Thoracic aorta (tissue), 2 donors: ENCODE measurements around the gene BPGM. TPM values are rescaled to one million over a fixed set of nuclear protein-coding genes. Genes with fewer than 3 reads are reported as not detected.
"Not testable (repeated sequence)": the region's sequence is repeated elsewhere in the genome, so short reads cannot be mapped to it uniquely, and the experiment has no call there.

Experiments
- ATAC-seq: fragments of 150-250 bp; one replicate; pipeline ENCODE4 v1.8.0; 2017; ENCODE audit warnings: low read depth; ENCODE audit not compliant: insufficient number of reproducible peaks, low FRiP score
- DNase-seq: peaks from one replicate; pipeline ENCODE4 v3.0.0-alpha.2; 2020; ENCODE audit warnings: low spot score
- H3K27ac ChIP-seq, 2 donors: fragments of 200-600 bp; sonication (generic); 1 replicate in 1 of 2; 2 replicates in 1 of 2; pipeline ENCODE4 v1.5.1; 2016; ENCODE audit warnings: mild to moderate bottlenecking in 2 of 2, moderate library complexity in 2 of 2
- H3K27me3 ChIP-seq: fragments of 200-600 bp; sonication (generic); replicated peaks from 2 replicates; pipeline ENCODE4 v1.6.0; 2016; ENCODE audit warnings: mild to moderate bottlenecking; ENCODE audit not compliant: insufficient read depth
- H3K36me3 ChIP-seq: fragments of 200-600 bp; sonication (generic); one replicate; pipeline ENCODE4 v1.5.1; 2016
- H3K4me1 ChIP-seq, 2 donors: fragments of 200-600 bp; sonication (generic); 1 replicate in 1 of 2; 2 replicates in 1 of 2; pipeline versions ENCODE4 v1.5.1 to v1.6.0; 2016; ENCODE audit warnings: low read depth in 2 of 2, mild to moderate bottlenecking in 1 of 2; ENCODE audit not compliant: control insufficient read depth in 1 of 2
- H3K4me3 ChIP-seq: fragments of 200-600 bp; sonication (generic); 2 replicates; pipeline ENCODE4 v1.5.1; 2016; ENCODE audit warnings: mild to moderate bottlenecking
- H3K9me3 ChIP-seq: fragments of 200-600 bp; sonication (generic); 2 replicates; pipeline ENCODE4 v1.5.1; 2016
- CTCF ChIP-seq: fragments of 200-600 bp; sonication (generic); IDR thresholded peaks from one replicate; pipeline ENCODE4 v1.5.1; 2019; ENCODE audit warnings: antibody characterized with exemption
- total RNA-seq, 2 donors: library from RNA; depleted of rRNA; stranded (reverse); fragments of >200 nt; gene quantifications; one replicate each; pipeline versions ENCODE4 v1.1.0 to v1.2.3, GENCODE V29; 2016

Gene BPGM
- total RNA-seq, 2 donors from 2014 or later: 20.0 to 22.3 TPM

DNA sequence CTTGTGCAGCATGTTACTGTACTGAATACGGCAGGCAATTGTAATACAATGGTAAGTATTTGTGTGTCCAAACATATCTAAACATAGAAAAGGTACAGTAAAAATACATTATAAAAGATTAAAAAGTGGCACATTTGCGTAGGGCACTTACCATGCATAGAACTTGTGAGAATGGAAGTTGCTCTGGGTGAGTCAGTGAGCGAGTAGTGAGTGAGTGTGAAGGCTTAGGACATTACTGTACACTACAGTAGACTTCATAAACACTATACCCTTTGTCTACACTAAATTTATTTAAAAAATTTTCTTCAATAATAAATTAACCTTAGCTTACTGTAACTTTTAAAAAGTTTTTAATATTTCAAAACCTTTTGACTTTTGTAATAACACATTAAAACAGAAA, 37.5 kb downstream of the BPGM start:
- Histone ChIP-seq H3K36me3 (no peaks in the 10 kb centered on the region), H3K4me3 (no peak overlapping the region), H3K4me1 (peaks cover 0 to 14% of the 10 kb centered on the region in 2 donors), H3K9me3 (no peaks in the 10 kb centered on the region), H3K27me3 (no peaks in the 10 kb centered on the region), H3K27ac (no peak overlapping the region)
- ATAC-seq (no peak), DNase-seq (no peak)
- TF ChIP-seq CTCF: no peak

DNA sequence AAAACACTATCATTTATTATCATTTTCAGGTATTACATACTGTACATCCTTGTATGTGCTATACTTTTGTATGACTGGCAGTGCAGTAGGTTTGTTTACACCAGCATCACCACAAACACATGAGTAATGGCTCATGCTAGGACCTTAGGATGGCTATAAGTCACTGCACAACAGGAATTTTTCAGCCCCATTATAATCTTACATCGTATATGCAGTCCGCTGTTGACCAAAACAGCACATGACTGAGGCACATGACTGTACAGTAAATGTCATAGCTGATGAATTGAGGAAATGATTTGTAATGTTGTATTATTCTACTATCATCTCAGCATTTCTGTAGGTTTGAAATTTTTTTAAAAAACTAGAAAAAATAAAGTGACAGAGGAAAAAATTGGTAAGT, 38.6 kb downstream of the BPGM start:
- H3K4me3 ChIP-seq: no peak overlapping the region
- H3K4me1 ChIP-seq: peaks cover 1 to 23% of the 10 kb centered on the region in 2 donors
- no peak for DNase-seq
- H3K27ac ChIP-seq: no peak overlapping the region
- H3K36me3 ChIP-seq: no peaks in the 10 kb centered on the region
- ATAC-seq: no peak
- no peaks in the 10 kb centered on the region for H3K27me3 ChIP-seq
- TF ChIP-seq CTCF: no peak
- H3K9me3 ChIP-seq: no peaks in the 10 kb centered on the region

DNA sequence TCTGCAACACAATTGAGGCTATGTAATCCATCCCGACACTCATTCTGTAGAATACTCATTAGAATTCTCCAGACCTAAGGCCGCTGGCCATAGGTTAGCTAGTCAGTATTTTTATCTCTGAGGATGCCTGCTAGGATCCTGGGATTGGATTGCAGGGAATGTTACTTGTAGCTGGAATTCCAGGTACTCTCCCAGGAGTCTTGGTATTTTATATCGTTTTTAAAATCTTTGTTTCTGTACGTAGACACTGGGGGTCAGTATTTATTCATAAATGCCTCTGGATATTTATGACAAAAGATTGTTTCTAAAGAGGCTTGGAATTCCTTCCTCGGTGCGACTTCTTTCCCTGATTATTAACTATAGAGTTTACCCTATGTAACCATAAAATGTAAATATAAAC, 40.1 kb downstream of the BPGM start:
- peak overlapping the region; percentile 55 for H3K4me3 ChIP-seq
- no peaks in the 10 kb centered on the region for H3K36me3 ChIP-seq
- H3K27ac ChIP-seq: no peak overlapping the region
- no peak for DNase-seq
- H3K9me3 ChIP-seq: no peaks in the 10 kb centered on the region
- ATAC-seq: no peak
- peaks cover 15 to 38% of the 10 kb centered on the region in 2 donors for H3K4me1 ChIP-seq
- no peaks in the 10 kb centered on the region for H3K27me3 ChIP-seq
- TF ChIP-seq CTCF: peak; percentile 31

DNA sequence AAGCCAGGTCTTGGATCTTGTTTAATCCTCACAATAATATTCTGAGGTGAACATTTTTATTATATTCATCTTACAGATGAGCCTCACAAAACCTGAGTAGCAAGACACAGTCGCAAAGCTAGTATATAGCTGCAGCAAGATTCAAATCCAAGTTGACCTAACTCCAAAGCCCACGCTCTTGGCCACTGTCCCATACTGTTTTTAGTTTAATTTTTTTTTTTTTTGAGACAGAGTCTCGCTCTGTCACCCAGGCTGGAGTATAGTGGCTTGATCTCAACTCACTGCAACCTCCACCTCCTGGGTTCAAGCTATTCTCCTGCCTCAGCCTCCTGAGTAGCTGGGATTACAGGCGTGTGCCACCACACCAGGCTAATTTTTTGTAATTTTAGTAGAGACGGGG, 42.9 kb downstream of the BPGM start:
- Histone ChIP-seq H3K4me3 (peak overlapping the region; percentile 66), H3K27ac (peak overlapping the region; percentile 84 to 95), H3K4me1 (peaks cover 32 to 63% of the 10 kb centered on the region in 2 donors)
- H3K27me3 ChIP-seq, H3K9me3 ChIP-seq, DNase-seq, H3K36me3 ChIP-seq, ATAC-seq: not testable (repeated sequence)

GRCh38 chr7:134690016-134690415, 43.4 kb downstream of the BPGM start:
- peak; percentile 50 for ATAC-seq
- peak overlapping the region; percentile 66 for H3K4me3 ChIP-seq

More at GRCh38 chr7:134690016-134690415, 43.4 kb downstream of the BPGM start:
- Histone ChIP-seq H3K27me3 (no peaks in the 10 kb centered on the region), H3K4me1 (peaks cover 32 to 67% of the 10 kb centered on the region in 2 donors), H3K36me3 (no peaks in the 10 kb centered on the region), H3K27ac (peak overlapping the region; percentile 84 to 95), H3K9me3 (no peaks in the 10 kb centered on the region)
- peak; percentile 57 for TF ChIP-seq CTCF
- DNase-seq: no peak
